HEK293T (cell line): ENCODE results near the gene DNAJC6.

Experiments
- CTCF ChIA-PET: fragments of 350-600 bp; formaldehyde crosslinking; extraction: SDS; loops from one replicate; lab custom pipeline; 2021; ENCODE audit warnings: antibody characterized with exemption, inconsistent platforms; lab: Yijun Ruan, JAX
- POLR2A ChIA-PET: fragments of 350-600 bp; formaldehyde crosslinking; extraction: SDS; loops from one replicate; lab custom pipeline; 2020; ENCODE audit warnings: antibody characterized with exemption, inconsistent platforms; lab: Yijun Ruan, JAX
- DNase-seq: peaks from one replicate; pipeline ENCODE4 v3.0.0; 2012; ENCODE audit warnings: mixed read lengths; ENCODE audit errors: extremely low spot score
- ARNT ChIP-seq: fragments of 450-650 bp; IDR thresholded peaks from 2 replicates; pipeline ENCODE4 v1.6.1; 2017; ENCODE audit warnings: mild to moderate bottlenecking
- BHLHE40 ChIP-seq: fragments of 450-650 bp; IDR thresholded peaks from 2 replicates; pipeline ENCODE4 v1.6.1; 2016; ENCODE audit warnings: mild to moderate bottlenecking, moderate library complexity, borderline replicate concordance
- CTBP1 ChIP-seq: fragments of 450-650 bp; IDR thresholded peaks from 2 replicates; pipeline ENCODE4 v1.6.1; 2016; ENCODE audit warnings: borderline replicate concordance
- ELF4 ChIP-seq: fragments of 450-650 bp; IDR thresholded peaks from 2 replicates; pipeline ENCODE4 v1.6.1; 2017; ENCODE audit warnings: antibody characterized with exemption
- FOXA1 ChIP-seq: fragments of 450-650 bp; IDR thresholded peaks from 2 replicates; pipeline ENCODE4 v1.6.1; 2016; ENCODE audit warnings: mild to moderate bottlenecking
- FOXK2 ChIP-seq: fragments of 450-650 bp; IDR thresholded peaks from 2 replicates; pipeline ENCODE4 v1.6.1; 2016; ENCODE audit warnings: mild to moderate bottlenecking
- FOXM1 ChIP-seq: fragments of 450-650 bp; IDR thresholded peaks from 2 replicates; pipeline ENCODE4 v1.6.1; 2017; ENCODE audit warnings: mild to moderate bottlenecking, borderline replicate concordance
- HDGF ChIP-seq: fragments of 450-650 bp; IDR thresholded peaks from 2 replicates; pipeline ENCODE4 v1.6.1; 2017; ENCODE audit warnings: antibody characterized with exemption, borderline replicate concordance
- L3MBTL2 ChIP-seq: fragments of 450-650 bp; conservative IDR thresholded peaks from 2 replicates; pipeline ENCODE4 v1.6.1; 2016; ENCODE audit warnings: mild to moderate bottlenecking
- LEF1 ChIP-seq: fragments of 450-650 bp; IDR thresholded peaks from 2 replicates; pipeline ENCODE4 v1.6.1; 2017; ENCODE audit warnings: mild to moderate bottlenecking, borderline replicate concordance
- NFRKB ChIP-seq: fragments of 450-650 bp; IDR thresholded peaks from 2 replicates; pipeline ENCODE4 v1.6.1; 2016; ENCODE audit warnings: mild to moderate bottlenecking, moderate library complexity
- PKNOX1 ChIP-seq: fragments of 450-650 bp; IDR thresholded peaks from 2 replicates; pipeline ENCODE4 v1.6.1; 2016
- SP1 ChIP-seq: fragments of 450-650 bp; IDR thresholded peaks from 2 replicates; pipeline ENCODE4 v1.6.1; 2017
- SUZ12 ChIP-seq: fragments of 450-650 bp; IDR thresholded peaks from 2 replicates; pipeline ENCODE4 v1.6.1; 2016; ENCODE audit warnings: mild to moderate bottlenecking
- TARDBP ChIP-seq: fragments of 450-650 bp; IDR thresholded peaks from 2 replicates; pipeline ENCODE4 v1.6.1; 2016
- ZNF384 ChIP-seq: fragments of 450-650 bp; IDR thresholded peaks from 2 replicates; pipeline ENCODE4 v1.6.1; 2016

The DNAJC6 gene

DNA sequence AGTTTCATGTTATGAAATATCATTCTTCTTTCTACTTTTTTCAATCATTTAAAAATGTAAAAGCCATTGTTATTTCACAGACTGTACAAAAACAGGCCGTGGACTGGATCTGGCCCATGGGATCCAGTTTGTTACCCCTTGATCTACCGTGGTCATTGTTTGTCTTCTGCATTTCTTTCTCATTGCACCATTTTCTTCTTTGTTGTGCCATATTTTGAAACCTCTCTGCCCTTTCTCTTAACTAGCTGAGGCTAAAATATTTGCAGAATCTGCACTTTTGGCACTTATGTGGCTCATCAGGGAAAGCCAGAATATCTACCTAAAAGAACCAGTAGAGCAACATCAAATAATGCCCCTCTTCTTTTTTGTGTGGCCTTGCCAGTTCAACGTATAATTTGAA, 50.5 kb downstream of the DNAJC6 start:
- ChIA-PET POLR2A (no interaction called here), CTCF (no interaction called here)
- TF ChIP-seq ZNF384 (no peak), BHLHE40 (no peak), FOXA1 (no peak), ARNT (no peak), CTBP1 (no peak), NFRKB (no peak), SUZ12 (no peak), PKNOX1 (no peak), TARDBP (no peak), FOXK2 (no peak), L3MBTL2 (no peak), FOXM1 (no peak), SP1 (no peak)
- no peak for DNase-seq

GRCh38 chr1:65360648-65361047, 51.3 kb downstream of the DNAJC6 start:
- ChIA-PET POLR2A (no interaction called here), CTCF (no interaction called here)
- TF ChIP-seq ZNF384 (no peak), ARNT (no peak), PKNOX1 (peak; percentile 80), CTBP1 (no peak), LEF1 (no peak)
- DNase-seq, result no peak

DNA sequence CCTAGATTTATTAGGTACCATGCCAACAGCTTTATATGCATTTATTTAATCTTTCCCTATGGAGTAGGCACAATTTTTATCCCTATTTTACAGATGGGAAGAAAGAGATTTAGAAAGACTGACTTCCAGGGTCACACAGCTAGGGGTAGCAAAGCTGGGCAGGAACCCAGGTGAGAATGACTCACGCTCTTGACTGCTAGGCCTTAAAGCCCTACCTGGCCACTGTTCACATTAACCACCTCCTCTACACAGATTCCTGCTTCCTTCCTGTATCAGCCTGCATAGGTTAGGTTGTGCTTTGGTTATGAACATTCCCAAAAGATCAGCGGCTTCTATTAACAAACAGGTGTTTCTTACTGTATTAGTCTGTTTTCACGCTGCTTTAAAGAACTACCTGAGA, 53.2 kb downstream of the DNAJC6 start:
- POLR2A ChIA-PET, result no interaction called here
- CTCF ChIA-PET, result no interaction called here
- TF ChIP-seq SUZ12, result no peak
- TF ChIP-seq ZNF384, result no peak
- no peak for TF ChIP-seq CTBP1
- no peak for TF ChIP-seq FOXK2
- TF ChIP-seq ELF4, result no peak
- TF ChIP-seq HDGF, result no peak
- no peak for TF ChIP-seq PKNOX1
- TF ChIP-seq L3MBTL2, result no peak
- no peak for TF ChIP-seq NFRKB
- no peak for TF ChIP-seq FOXA1
- no peak for DNase-seq

DNA sequence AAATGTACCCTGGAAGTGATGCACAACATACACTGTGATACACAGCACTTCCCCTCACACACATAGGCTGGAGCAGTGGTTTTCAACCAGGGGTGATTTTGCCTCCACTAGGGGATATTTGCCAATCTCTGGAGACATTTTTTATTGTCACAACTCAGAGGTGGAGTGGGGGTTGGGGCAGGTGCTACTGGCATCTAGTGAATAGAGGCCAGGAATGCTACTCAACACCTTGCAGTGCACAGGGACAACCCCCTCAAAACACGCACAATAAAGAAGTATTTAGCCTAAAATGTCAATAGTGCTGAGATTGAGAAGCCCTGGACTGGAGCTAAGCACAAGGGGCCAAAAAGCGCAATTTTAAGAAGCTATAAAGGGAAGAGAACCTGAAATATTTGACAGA, 54.1 kb downstream of the DNAJC6 start:
- TF ChIP-seq SP1, result no peak
- TF ChIP-seq ELF4, result no peak
- TF ChIP-seq TARDBP, result no peak
- no peak for TF ChIP-seq CTBP1
- no peak for TF ChIP-seq SUZ12
- no peak for TF ChIP-seq NFRKB
- TF ChIP-seq ZNF384, result no peak
- no peak for TF ChIP-seq FOXM1
- TF ChIP-seq L3MBTL2, result no peak
- no peak for TF ChIP-seq FOXK2
- ChIA-PET POLR2A (no interaction called here), CTCF (no interaction called here)
- no peak for DNase-seq

DNA sequence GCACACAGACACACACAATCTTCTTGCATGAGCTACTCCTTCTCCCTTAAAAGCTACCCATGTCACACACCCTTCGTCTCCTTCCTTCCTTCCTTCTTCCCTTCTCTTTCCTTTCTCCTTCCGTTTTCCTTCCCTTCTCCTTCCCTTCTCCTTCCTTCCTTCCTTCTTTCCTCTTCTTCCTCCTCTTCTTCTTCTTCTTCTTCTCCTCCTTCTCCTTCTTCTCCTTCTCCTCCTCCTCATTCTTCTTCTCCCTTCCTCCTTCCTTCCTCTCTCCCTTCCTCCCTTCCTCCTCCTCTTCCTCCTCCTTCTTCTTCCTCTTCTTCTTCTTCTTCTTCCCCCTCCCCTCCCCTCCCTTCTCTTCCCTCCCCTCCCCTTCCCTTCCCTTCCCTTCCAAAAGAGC, 59.1 kb downstream of the DNAJC6 start:
- DNase-seq, result no peak
- ChIA-PET POLR2A (no interaction called here), CTCF (no interaction called here)
- TF ChIP-seq ELF4, result no peak
- no peak for TF ChIP-seq TARDBP
- TF ChIP-seq FOXM1, result no peak
- no peak for TF ChIP-seq FOXK2
- no peak for TF ChIP-seq CTBP1
- no peak for TF ChIP-seq LEF1

DNA sequence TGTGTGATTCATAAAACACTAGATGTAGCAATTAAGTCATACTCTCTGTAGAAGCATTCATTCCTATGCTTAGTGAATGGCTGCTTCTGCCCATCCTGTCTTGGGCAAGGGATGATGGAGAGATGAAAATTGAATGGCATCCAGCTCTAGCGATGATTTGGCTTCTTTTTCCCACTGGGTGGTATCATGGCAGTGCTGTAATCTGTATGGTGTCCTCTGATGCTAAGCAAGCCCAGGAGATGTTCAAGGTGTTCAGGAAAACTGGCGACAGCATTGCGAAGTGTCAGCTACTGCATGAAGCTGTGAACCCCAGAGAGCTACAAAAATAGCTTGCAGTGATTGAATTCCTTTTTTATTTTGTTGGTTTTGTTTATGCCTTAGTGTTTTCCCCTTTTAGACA, 62.2 kb downstream of the DNAJC6 start:
- CTCF ChIA-PET, result no interaction called here
- DNase-seq, result no peak
- TF ChIP-seq HDGF, result no peak
- no peak for TF ChIP-seq PKNOX1
- TF ChIP-seq LEF1, result no peak
- TF ChIP-seq CTBP1, result no peak
- TF ChIP-seq ARNT, result no peak
- POLR2A ChIA-PET, result no interaction called here

DNA sequence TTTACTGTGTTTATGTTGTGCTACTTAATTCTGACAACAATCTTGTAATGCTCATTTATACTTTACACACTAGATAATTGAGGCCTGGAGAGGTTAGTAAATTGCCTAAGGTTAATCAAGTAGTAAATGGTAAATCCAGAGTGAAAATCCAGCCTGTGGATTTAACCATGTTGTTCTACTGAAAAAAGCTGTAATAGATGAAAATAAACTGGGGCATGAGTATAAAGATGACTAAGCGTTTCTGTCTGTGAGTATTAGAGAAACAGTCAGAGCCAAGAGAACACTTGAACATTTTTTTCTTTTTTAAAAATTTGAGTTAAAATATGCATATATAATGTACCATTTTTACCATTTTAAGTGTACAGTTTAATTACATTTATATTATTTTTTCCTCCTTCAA, 63.2 kb downstream of the DNAJC6 start:
- ChIA-PET POLR2A (no interaction called here), CTCF (no interaction called here)
- no peak for DNase-seq
- TF ChIP-seq NFRKB (no peak), ELF4 (no peak), FOXK2 (no peak), ZNF384 (no peak), ARNT (no peak), LEF1 (no peak), L3MBTL2 (no peak), TARDBP (no peak), FOXA1 (no peak), CTBP1 (no peak), BHLHE40 (no peak), PKNOX1 (no peak), FOXM1 (no peak), SUZ12 (no peak)
